Measurements from ENCODE around the gene CORO1A. TPM values are rescaled to one million over a fixed set of nuclear protein-coding genes. Genes with fewer than 3 reads are reported as not detected.
A peak's percentile ranks its signal among the peaks of the same experiment; 100 is the strongest.
"Not testable (repeated sequence)": the region's sequence is repeated elsewhere in the genome, so short reads cannot be mapped to it uniquely, and the experiment has no call there.

Gene CORO1A
- total and polyA plus RNA-seq, 11 donors = 4.3 to 102 (median 8.5) TPM

- 89 to 92% (median 91%) methylated on average over 7 of the region's 7 CpGs for WGBS, 4 donors
- H3K4me3 ChIP-seq = no peak overlapping the region
- TF ChIP-seq CTCF (IDR thresholded peaks at IDR 0.05) (no peak), POLR2A (IDR thresholded peaks at IDR 0.05) (no peak)
These were observed 10.3 kb upstream of the CORO1A start for GRCh38 chr16:30173054-30173453.

GRCh38 chr16:30176876-30177275, 6.5 kb upstream of the CORO1A start:
- H3K27me3 ChIP-seq; H3K36me3 ChIP-seq; DNase-seq; intact Hi-C loops (cut with DNase I); H3K9me3 ChIP-seq; H3K27ac ChIP-seq; ATAC-seq; H3K4me3 ChIP-seq; H3K4me1 ChIP-seq: not testable (repeated sequence)
- WGBS, 4 donors = 86 to 94% (median 90%) methylated on average over 6 of the region's 6 CpGs

More at GRCh38 chr16:30173054-30173453, 10.3 kb upstream of the CORO1A start:
- no peaks in the 10 kb centered on the region for H3K27me3 ChIP-seq
- DNase-seq = no peak
- H3K9me3 ChIP-seq = no peaks in the 10 kb centered on the region
- no peaks in the 10 kb centered on the region for H3K36me3 ChIP-seq
- intact Hi-C loops (cut with DNase I) = no loop called here
- no peak for ATAC-seq
- no peaks in the 10 kb centered on the region for H3K4me1 ChIP-seq
- H3K27ac ChIP-seq = no peak overlapping the region

GRCh38 chr16:30179195-30179594, 4.2 kb upstream of the CORO1A start:
- H3K27me3 ChIP-seq = no peaks in the 10 kb centered on the region
- H3K9me3 ChIP-seq = no peaks in the 10 kb centered on the region
- peak in 1 of 5 donors; percentile 2 for DNase-seq
- H3K27ac ChIP-seq = no peak overlapping the region
- intact Hi-C loops (cut with DNase I) = no loop called here
- no peak overlapping the region for H3K4me3 ChIP-seq
- WGBS, 4 donors = 93 to 97% (median 95%) methylated on average over 4 of the region's 4 CpGs
- TF ChIP-seq CTCF (IDR thresholded peaks at IDR 0.05) = no peak
- TF ChIP-seq POLR2A (IDR thresholded peaks at IDR 0.05) = no peak
- no peak for ATAC-seq
- no peaks in the 10 kb centered on the region for H3K36me3 ChIP-seq
- H3K4me1 ChIP-seq = peaks cover 0 to 13% (median 5%) of the 10 kb centered on the region in 12 donors

GRCh38 chr16:30179931-30180330, 3.5 kb upstream of the CORO1A start:
- H3K36me3 ChIP-seq = no peaks in the 10 kb centered on the region
- H3K27me3 ChIP-seq = no peaks in the 10 kb centered on the region
- intact Hi-C loops (cut with DNase I) = loop anchor here in 1 of 10 donors (5.0 kb wide), 1 partner anchor 58 kb away; the partner anchor contains the start of gene MAPK3
- TF ChIP-seq POLR2A (IDR thresholded peaks at IDR 0.05) = no peak
- no peak for TF ChIP-seq CTCF (IDR thresholded peaks at IDR 0.05)
- WGBS, 4 donors = 85 to 94% (median 93%) methylated on average over 8 to 9 of the region's 9 CpGs
- peaks cover 0 to 17% (median 7%) of the 10 kb centered on the region in 12 donors for H3K4me1 ChIP-seq
- ATAC-seq (no peak), DNase-seq (no peak)
- no peaks in the 10 kb centered on the region for H3K9me3 ChIP-seq
- H3K4me3 ChIP-seq = no peak overlapping the region
- H3K27ac ChIP-seq = no peak overlapping the region

- no peaks in the 10 kb centered on the region for H3K27me3 ChIP-seq
- H3K4me3 ChIP-seq = no peak overlapping the region
- ATAC-seq (no peak), DNase-seq (no peak)
- H3K9me3 ChIP-seq = no peaks in the 10 kb centered on the region
- TF ChIP-seq CTCF (IDR thresholded peaks at IDR 0.05) (no peak), POLR2A (IDR thresholded peaks at IDR 0.05) (no peak)
- H3K36me3 ChIP-seq = no peaks in the 10 kb centered on the region
- H3K4me1 ChIP-seq = peaks cover 0 to 17% (median 7%) of the 10 kb centered on the region in 12 donors
- no peak overlapping the region for H3K27ac ChIP-seq
- intact Hi-C loops (cut with DNase I) = loop anchor here in 1 of 10 donors (5.0 kb wide), 1 partner anchor 58 kb away; the partner anchor contains the start of gene MAPK3
- 76 to 85% (median 80%) methylated on average over 3 of the region's 3 CpGs for WGBS, 4 donors
These were observed 2.7 kb upstream of the CORO1A start for GRCh38 chr16:30180741-30181140.
